HT-29 (cell line): ENCODE data around the gene RAD18. TPM values are rescaled to one million over a fixed set of nuclear protein-coding genes. Genes with fewer than 3 reads are reported as not detected.

ENCODE experiments used
- DNase-seq: peaks from one replicate; pipeline ENCODE4 v3.0.0-alpha.2; 2015; ENCODE audit warnings: low spot score
- total RNA-seq: library from RNA; depleted of rRNA; stranded (reverse); fragments of >200 nt; shearing (Covaris generic); gene quantifications from 2 replicates; pipeline ENCODE4 v1.2.3, GENCODE V29; 2014

The RAD18 gene
- total RNA-seq, 1 experiment from 2014 or later, result 3.8 TPM

DNA sequence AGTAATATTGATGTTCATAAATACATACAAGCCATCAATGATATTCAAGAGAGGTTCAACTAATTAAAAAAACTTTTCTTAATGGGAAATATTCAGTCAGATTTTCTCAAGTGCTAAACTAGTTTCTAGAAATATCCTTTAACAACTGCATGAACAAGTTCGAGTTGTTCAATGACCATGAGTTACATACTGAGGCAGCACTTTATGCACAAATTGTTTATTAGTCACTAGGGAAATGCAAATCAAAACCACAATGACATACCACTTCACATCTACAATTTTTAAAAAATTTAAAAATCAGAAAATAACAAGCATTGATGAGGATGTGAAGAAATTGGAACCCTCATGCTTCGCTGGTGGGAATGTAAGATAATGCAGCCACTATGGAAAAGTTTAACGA, 62.4 kb downstream of the RAD18 start:
- DNase-seq, result no peak

DNA sequence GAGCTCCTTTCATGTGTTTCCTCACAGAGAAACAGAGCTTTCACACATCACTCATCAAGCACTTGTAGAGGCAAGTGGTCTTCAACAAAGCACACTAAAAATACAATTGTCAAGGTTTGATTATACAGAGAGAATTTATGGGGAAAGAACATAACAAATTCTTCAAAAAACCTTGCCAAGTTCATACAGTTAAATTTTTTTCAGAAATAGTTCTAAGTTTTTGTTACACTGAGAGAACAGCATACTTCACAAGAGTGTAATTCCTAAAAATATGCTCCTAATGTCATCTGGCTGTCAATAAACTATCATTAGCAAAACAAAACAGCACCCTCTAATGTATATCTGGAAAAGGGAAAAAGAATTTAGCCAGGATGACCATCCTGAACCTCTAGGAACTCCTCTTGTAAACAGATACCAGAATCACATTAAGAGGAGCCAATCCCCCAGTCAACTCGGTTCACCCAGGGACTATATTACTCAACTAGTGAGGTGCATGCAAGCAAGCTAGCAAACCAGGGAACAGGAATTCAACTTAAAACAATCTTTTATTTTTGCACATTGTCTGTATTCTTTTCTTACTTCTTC, 63.3 kb downstream of the RAD18 start:
- no peak for DNase-seq

DNA sequence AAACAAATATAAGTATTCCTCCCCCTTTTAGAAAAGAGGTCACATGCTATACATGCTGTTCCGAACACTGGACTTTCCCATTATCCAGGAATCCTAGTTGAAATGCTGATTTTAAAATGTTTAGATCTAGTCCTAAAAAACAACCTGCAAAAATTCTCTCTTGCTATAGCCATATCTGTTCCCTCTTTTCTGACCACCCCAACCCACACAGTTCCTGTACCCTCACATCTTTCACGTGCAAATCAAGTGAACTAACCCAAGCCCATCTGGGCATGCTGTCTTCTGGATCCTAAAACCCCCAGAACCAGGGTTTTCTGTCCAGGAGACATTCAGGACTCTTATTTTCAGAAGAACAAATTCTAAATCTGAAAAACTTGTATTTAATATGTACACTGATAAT, 67.4 kb downstream of the RAD18 start:
- no peak for DNase-seq

DNA sequence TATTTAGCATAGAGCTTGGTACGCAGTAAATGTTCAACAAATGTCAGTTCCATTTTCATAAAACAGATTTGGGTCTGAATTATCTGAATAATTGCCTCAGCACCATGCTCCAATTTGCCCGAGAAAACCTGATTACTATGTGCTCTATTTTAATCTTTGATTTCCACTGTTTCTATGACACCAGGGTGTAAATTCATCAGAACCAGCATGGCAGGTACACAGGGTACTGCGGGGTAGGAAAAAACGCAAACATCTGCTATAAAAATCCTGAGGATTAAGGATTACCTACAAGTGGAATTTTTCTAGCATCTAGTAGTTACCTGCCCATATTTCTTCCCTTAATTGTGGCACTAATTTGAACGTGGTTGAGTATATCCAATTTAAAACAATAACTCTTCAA, 70.3 kb downstream of the RAD18 start:
- no peak for DNase-seq

DNA sequence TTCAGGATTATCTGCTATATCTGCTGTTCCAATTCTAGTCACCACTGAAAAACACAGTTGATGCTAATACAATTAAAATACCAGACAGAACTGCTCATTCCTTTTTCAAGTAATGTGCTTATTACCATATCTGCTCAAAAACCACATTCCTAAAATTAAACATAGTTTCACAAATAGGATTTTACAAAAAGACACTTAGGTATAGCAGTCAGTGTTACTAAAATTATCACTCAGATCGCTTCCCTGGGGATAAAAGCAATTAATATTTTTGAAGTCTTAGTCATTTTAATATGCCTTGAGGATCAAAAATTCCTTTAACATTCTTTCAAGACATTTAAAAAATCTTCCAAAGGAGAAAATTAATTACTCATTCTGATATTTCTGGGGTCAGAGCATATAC, 71.5 kb downstream of the RAD18 start:
- DNase-seq, result no peak

DNA sequence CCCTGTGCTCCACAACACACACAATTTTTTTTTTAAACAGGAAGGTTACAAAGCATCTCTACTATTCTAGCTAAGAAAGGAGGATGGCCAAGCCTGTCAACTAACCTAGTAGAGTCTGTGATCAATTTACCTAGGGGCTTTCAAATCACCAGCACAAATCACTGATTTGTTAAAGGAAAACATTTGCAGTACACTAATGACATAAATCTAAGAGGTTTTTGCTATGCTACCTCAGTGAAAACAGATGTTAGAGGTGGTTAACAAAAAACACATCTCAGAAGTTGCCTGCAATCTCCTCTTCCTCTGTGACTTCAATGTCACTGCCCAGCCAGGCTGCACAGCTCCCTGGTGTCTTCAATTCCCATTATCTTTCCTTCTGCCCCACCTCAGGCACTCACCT, 72.0 kb downstream of the RAD18 start:
- DNase-seq, result no peak

DNA sequence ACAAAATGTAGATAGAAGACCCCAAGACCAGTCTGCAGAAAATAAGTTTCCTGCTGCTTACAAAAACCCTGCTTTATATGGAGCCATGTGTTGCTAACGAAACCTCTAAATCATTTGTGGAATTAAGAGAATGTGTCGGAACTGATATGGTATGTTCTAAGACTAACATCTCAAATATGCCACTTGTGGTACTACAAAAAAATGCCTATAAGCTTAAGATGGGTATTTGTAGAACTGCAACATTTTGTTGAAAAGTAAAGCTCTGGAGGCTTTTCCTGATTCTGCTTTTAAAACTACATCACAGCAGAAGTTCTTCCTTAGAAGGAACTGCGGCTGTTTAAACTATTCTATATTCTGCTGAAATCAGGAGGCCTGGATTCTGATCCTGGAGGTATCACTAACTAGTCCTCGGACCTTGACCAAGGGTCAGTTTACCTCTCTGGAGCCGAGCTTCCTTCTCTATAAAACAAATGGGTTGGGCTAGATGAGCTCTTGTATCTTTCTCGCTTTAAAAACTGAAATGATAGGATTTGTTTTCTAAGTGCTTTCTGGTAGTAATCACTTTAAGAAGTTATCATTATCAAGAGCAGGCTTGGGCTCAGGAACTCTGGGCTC, 74.9 kb downstream of the RAD18 start:
- no peak for DNase-seq

DNA sequence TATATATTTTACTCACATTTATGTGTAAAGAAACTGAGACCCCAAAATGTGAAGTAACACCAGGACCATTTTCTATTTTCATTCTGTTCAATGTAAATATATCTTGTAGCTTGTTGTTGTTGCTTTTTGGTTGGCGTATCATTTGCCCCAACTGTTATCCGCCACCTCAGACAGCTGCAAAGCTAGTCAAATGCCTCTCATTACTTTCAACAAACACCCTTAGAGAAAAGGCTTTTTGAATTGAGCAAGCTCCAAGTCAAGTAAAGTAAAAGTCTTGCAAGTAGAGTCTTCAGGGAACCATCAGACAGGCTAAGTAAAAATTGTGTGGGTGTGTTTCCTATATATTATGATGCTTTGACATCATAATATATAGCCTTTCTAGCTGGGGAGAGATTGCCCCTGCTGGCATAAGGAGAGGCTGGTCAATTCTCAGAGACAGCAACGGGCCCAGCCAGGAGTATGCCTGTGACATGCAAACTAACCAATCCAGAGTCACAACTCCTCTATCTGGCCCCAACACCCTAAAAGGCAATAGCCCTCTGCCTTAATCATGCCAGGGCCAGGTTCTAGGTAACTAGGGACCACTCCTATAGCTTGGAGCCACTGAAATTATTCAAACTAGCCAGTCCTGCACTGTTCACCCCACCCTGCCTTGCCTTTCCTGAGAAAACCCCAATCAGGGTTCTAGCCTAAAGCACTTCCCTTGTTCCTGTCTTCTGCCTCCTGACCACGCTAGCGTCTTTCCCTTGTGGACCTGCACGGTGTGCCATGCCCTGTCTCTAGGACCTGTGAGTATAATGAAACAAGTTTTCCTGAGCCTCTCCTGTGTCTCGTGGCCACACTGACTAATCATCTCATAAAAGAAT, 75.6 kb downstream of the RAD18 start:
- no peak for DNase-seq

DNA sequence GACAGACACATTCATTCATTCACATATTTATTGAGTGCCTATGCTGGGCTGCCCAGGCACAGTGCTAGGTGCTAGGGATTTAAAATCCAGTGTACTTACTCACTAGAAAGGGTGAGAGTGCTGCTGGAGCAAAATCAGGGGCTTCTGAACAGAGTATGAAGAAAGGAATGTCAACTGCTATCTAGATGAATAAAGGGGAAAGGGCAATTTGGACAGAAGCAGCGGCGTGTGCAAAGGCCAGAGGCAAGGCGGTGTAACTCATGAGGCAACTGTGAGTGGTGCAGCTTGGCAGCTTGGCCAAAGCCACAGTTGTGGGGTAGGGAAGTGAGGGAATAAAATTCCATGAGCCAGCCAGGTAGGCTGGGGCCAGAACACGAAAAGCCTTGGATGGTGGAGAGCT, 76.7 kb downstream of the RAD18 start:
- no peak for DNase-seq

DNA sequence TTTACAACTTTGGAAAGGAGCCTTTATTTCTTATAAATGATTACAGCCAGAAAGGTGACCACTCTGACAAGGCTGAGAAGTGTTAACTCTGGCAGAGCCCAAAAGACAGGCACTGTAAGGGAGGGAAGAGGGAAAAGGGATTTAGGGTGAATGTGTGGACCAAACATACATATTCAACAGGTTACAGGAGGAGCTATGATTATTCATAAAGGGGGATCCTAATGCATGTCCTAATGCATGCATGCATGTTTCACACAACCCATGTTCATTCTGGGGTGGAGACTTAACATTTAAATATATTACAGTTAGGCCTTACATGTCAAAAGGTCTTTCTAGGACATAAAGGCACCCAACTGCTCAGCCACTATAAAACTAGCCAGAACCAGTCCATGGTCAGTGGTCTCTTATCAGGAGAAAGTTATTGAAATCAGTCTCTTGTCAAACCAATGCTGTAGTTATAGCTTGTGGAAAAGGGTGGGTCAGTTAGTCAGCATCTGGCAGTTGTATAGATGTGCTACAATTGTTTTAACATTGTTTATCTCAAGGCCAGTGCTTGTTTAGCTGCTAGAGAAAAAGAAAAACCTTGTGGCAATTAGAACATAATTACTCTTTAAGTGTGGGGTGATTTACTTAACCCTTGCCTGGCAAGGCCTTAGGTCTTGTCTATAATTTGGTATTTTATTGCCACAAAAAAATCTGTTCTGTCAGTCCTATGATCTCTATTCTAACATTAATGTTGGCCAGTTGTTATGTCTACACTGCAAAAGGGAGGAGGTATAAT, 77.5 kb downstream of the RAD18 start:
- no peak for DNase-seq

DNA sequence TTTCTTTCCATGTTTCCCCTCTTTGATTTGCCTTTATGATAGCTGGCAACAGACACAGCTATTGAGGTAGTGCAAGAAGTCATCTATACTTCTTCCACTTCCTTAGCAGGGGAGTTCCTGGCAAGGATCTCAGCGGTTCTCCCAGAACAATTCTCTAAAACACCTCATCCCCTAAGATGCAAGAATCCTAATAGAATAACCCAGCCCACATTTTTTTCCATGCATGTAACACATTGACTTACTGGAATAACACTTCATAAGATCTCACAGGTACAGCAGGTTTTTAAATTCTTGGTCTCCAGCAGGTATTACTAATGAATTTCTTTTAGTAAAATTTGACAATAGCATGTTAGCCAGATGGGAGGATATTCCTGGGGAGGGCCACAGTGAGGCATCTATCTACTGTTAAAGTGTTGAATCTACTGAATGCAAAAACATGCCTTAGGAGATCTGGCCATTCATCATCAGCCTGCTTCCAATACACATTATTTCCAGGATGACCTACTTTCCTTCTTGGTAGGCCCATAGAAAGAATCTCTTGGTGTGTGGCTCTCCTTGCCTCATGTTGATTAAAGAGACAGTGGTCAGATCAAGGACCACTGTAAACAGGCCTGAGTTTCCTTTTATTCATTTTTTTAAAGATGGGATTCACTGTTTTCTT, 78.5 kb downstream of the RAD18 start:
- DNase-seq, result no peak

DNA sequence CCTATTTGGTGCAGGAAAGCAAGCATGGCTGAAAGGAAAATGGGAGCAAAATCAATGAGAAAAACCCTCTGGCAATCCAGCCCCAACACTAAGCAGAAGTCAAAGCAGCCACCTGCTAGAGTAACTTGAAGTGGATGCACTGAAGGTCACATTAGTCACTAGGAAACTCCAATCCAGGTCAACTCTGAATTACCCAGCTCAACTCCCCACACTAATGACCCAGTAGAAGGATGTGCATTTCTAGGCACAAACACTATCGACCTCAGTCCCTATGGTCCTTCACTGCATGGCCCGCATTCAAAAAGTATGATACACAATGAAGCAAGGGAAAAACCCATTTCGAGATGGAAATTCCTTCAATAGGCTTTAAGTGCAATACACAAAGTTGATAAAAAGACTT, 80.6 kb downstream of the RAD18 start:
- DNase-seq, result no peak

DNA sequence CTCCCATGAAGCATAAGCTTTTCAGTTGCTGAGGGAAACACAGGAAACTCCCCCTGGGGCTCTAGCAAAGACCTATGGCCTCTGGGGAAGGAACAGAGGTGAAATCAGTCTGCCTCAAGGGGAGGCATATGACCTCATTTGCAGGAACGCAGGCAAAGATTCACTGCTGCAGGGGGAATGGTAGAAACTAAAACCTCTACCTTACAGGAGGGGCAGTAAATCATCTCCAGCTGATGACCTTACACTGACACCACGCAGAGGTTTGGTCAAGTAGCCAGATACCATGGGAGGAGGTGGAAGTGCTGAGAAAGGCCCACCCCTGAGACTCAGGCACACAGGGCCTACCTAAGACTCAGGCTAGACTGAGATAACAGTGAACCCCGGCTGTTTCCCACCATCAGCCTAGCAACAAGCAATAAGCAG, 81.1 kb downstream of the RAD18 start:
- DNase-seq, result no peak

DNA sequence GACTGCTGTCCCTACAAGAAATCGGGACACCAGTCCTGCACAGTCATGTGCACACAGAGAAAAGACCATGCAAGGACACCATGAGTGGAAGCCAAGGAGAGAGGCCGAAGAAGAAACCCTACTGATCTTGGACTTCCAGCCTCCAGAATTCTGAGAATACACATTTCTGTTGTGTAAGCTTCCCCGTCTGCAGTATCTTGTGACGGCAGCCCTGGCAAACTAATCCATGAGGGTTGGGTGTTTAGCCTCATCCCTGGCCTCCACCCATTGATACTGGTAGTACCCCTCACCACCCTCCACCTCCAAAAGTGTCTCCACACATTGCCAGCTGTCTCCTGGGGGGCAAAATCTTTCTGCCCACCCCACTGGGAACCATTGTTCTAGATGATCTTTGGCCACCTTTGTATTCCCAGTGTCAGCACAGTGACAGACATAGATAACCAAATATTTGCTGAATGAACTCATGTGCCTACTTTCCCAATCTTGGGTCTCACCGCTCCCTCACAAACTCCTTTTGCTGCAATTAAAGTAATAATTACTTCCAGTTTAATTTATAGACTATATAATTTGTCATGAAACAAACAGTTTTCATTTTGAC, 83.8 kb downstream of the RAD18 start:
- DNase-seq, result no peak

DNA sequence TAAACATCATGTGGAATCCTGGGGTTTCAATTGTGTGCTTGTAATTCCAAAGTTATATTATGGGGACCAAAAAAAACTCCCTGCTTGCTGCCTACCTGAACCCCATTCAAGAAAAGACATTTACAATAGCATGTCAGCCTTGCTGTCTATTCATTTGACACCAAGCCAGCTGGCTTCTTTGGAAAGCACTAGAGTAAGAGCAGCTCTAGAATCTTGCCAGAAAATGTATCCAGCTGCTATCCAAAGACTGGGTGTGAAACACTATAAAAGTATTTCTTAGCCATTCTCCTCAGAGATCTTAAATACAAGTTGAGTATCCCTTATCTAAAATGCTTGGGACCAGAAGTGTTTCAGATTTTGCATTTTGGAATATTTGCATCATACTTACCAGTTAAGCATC, 87.4 kb downstream of the RAD18 start:
- DNase-seq, result no peak

DNA sequence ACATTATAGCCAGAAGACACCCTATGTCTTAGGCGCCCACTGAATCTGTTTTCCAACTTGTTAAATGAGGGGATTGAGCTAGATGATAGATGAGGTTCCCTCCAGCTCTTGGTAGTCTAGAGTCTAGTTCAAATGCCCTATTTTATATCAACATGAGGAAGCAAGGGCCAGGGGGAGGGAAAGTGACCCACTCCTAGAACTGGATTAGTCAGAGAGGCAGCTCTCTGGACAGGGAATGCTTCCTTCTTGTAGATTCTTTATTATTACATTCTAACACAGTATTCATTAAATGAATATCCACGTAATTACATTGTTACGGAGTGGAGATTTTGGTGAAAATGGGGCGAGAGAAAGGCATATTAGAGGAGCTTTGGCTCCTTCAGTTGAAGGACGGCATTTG, 89.5 kb downstream of the RAD18 start:
- DNase-seq, result no peak

DNA sequence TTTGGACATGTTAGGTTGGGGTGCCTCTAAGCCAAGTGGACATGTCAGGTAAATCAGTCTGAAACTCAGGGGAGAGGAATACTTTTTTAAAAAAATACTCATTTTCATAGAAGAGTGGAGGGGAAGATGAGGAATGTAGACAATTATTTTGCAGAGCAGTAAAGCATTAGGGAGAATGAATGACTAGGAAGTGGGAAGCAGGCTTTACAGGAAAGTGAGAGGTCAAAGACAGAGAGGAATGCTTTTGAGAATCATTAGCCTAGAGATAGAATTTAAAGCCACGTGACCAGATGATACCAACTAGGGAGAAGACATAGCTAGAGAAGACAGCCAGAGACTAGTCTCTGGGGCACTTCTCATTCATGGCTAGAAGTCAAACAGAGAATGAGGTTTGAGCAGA, 91.0 kb downstream of the RAD18 start:
- DNase-seq, result no peak

DNA sequence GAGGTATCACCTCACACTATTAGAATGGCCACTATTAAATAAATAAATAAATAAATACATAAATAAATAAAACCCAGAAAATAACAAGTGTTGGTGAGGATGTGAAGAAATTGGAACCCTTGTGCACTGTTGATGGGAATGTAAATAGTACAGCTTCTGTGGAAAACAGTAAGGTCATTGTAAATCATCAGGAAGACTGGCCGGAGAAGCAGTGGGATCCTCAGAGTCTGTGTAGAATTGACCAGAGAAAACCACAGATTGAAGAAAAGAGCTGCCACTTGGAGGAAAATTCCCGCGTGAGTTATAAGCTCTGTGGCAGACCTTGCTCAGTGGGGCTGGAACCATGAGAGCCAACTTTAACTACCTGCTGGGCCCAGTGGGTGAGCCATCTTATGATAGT, 92.0 kb downstream of the RAD18 start:
- no peak for DNase-seq

DNA sequence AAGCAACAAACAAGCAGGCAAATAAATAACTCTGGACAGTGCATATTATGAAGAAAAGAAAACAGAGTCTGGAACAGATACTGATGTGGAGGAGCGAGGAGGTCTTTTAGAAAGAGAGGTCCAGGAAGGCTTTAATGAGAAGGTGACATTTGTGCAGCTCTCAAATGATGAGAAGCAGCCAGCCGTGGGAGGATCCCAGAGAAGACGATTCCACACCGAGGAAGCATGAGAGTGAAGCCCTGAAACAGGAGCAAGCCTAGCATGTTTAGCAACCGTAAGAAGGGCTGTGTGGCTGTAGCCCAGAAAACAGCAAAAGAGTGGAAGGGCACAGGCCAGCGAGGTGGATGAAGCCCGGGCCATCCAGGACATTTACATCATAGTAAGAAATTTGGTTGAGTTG, 93.1 kb downstream of the RAD18 start:
- no peak for DNase-seq

DNA sequence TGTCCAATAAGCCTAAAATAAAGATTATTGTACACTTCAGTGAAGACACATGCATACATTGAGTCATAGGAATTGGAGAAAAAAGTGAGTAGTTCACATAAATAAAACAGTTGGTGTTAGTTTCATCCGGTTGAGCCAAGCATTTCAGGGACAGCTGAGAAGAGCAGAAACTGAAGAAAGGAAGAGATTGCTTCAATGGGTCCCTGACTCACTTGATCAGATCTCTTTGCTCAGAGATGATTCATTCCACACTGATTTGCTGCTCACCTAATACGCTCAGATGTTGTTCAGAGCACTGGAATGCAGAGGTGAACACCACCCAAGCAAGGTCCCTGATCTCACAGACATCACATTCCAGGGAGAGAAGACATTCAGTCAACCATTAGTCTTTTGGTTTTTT, 93.7 kb downstream of the RAD18 start:
- peak; percentile 64 for DNase-seq

DNA sequence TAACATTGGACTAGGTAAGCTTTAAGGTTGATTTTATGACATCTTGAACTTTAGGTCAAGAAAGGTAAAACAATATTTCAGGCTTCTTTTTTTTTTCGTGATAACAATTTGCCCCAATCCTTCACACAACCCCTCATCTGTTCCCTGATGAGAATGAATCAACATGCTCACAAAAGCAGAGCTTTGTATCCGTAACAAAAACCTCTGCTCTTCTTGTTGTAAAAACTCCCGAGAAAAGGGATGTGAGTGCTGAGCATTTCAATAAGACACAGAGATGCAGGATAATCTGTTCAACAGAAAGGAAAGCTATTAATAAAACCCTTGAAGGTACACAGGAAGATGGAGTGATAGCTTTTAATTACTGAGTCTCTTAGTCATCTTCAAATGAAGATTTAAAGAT, 94.3 kb downstream of the RAD18 start:
- DNase-seq, result peak; percentile 5
